IPS-NIHi7 (cell line): ENCODE measurements around the gene OR2T5.
"Not testable (repeated sequence)": the region's sequence is repeated elsewhere in the genome, so short reads cannot be mapped to it uniquely, and the experiment has no call there.

ENCODE experiments used
- DNase-seq: peaks from one replicate; pipeline ENCODE4 v3.0.0; 2012; ENCODE audit warnings: mixed read lengths; ENCODE audit errors: extremely low spot score

Gene OR2T5

GRCh38 chr1:248488289-248488688, at the start of gene OR2T5:
Gene OR2T5 (plus strand): TSS chr1:248488589. CDS start chr1:248488589, 0 bp downstream.
- DNase-seq = not testable (repeated sequence)

GRCh38 chr1:248438668-248439067, 49.7 kb upstream of the OR2T5 start:
- not testable (repeated sequence) for DNase-seq

- not testable (repeated sequence) for DNase-seq
These were observed 49.1 kb upstream of the OR2T5 start for GRCh38 chr1:248439283-248439682.

GRCh38 chr1:248442500-248443277, 45.7 kb upstream of the OR2T5 start:
- DNase-seq = not testable (repeated sequence)

GRCh38 chr1:248444603-248445002, 43.8 kb upstream of the OR2T5 start:
- DNase-seq = not testable (repeated sequence)

- DNase-seq = not testable (repeated sequence)
These were observed 43.0 kb upstream of the OR2T5 start, which contains the start of gene OR2T2 for GRCh38 chr1:248445399-248445798. Gene OR2T2 (plus strand): TSS chr1:248445637. CDS start chr1:248452798, 7,161 bp downstream.

GRCh38 chr1:248448409-248449074, 39.8 kb upstream of the OR2T5 start:
- DNase-seq = not testable (repeated sequence)

GRCh38 chr1:248449821-248450465, 38.4 kb upstream of the OR2T5 start:
- DNase-seq = not testable (repeated sequence)

GRCh38 chr1:248450466-248451145, 37.8 kb upstream of the OR2T5 start:
- not testable (repeated sequence) for DNase-seq

GRCh38 chr1:248453619-248454018, 34.8 kb upstream of the OR2T5 start:
- DNase-seq = not testable (repeated sequence)

GRCh38 chr1:248455045-248455444, 33.3 kb upstream of the OR2T5 start:
- DNase-seq = not testable (repeated sequence)

- DNase-seq = not testable (repeated sequence)
These were observed 31.8 kb upstream of the OR2T5 start for GRCh38 chr1:248456635-248457034.

- not testable (repeated sequence) for DNase-seq
These were observed 29.3 kb upstream of the OR2T5 start for GRCh38 chr1:248459117-248459516.

GRCh38 chr1:248471154-248471553, 17.2 kb upstream of the OR2T5 start:
- DNase-seq = no peak

- DNase-seq = not testable (repeated sequence)
These were observed 16.3 kb upstream of the OR2T5 start for GRCh38 chr1:248472111-248472510.

- not testable (repeated sequence) for DNase-seq
These were observed 15.3 kb upstream of the OR2T5 start, which contains the start of gene OR2T3 for GRCh38 chr1:248473051-248473450. Gene OR2T3 (plus strand): TSS chr1:248473351. CDS start chr1:248473351, 0 bp downstream.

- DNase-seq = not testable (repeated sequence)
These were observed 12.7 kb upstream of the OR2T5 start for GRCh38 chr1:248475660-248476059.

- DNase-seq = not testable (repeated sequence)
These were observed 6.5 kb upstream of the OR2T5 start for GRCh38 chr1:248481686-248482579.

GRCh38 chr1:248496661-248497060, 8.3 kb downstream of the OR2T5 start:
- DNase-seq = not testable (repeated sequence)

GRCh38 chr1:248500305-248501035, 12.1 kb downstream of the OR2T5 start:
- DNase-seq = not testable (repeated sequence)
